DMS53 (cell line): ENCODE measurements around the gene WSCD2.
"Not testable (repeated sequence)": the region's sequence is repeated elsewhere in the genome, so short reads cannot be mapped to it uniquely, and the experiment has no call there.

Experiments used
- DNase-seq: peaks from one replicate; lab custom pipeline; 2025; lab: John Stamatoyannopoulos, UW

WSCD2 gene

GRCh38 chr12:108196319-108196718 lies 67.2 kb downstream of the WSCD2 start:
- no peak for DNase-seq

GRCh38 chr12:108196921-108197320 lies 67.8 kb downstream of the WSCD2 start:
- DNase-seq: no peak

- no peak for DNase-seq
Measured at GRCh38 chr12:108198043-108198442, 69.0 kb downstream of the WSCD2 start.

GRCh38 chr12:108199106-108199505 lies 70.0 kb downstream of the WSCD2 start:
- DNase-seq: no peak

GRCh38 chr12:108201808-108202207 lies 72.7 kb downstream of the WSCD2 start:
- no peak for DNase-seq

- DNase-seq: no peak
Measured at GRCh38 chr12:108204117-108204987, 75.3 kb downstream of the WSCD2 start.

GRCh38 chr12:108205864-108206263 lies 76.8 kb downstream of the WSCD2 start:
- no peak for DNase-seq

- DNase-seq: no peak
Measured at GRCh38 chr12:108207791-108208730, 79.0 kb downstream of the WSCD2 start.

GRCh38 chr12:108210001-108210400 lies 80.9 kb downstream of the WSCD2 start:
- DNase-seq: no peak

GRCh38 chr12:108211157-108211556 lies 82.1 kb downstream of the WSCD2 start:
- DNase-seq: no peak

GRCh38 chr12:108213871-108214445 lies 84.9 kb downstream of the WSCD2 start:
- DNase-seq: no peak

- DNase-seq: no peak
Measured at GRCh38 chr12:108214486-108214885, 85.4 kb downstream of the WSCD2 start.

GRCh38 chr12:108215458-108215857 lies 86.4 kb downstream of the WSCD2 start:
- no peak for DNase-seq

- no peak for DNase-seq
Measured at GRCh38 chr12:108218921-108219320, 89.8 kb downstream of the WSCD2 start.

- not testable (repeated sequence) for DNase-seq
Measured at GRCh38 chr12:108225101-108225500, 96.0 kb downstream of the WSCD2 start.

- DNase-seq: no peak
Measured at GRCh38 chr12:108226866-108227265, 97.8 kb downstream of the WSCD2 start.

- no peak for DNase-seq
Measured at GRCh38 chr12:108228746-108229145, 99.7 kb downstream of the WSCD2 start.

GRCh38 chr12:108231109-108231905 lies 102.2 kb downstream of the WSCD2 start:
- DNase-seq: no peak

GRCh38 chr12:108231909-108232434 lies 102.9 kb downstream of the WSCD2 start:
- DNase-seq: no peak

GRCh38 chr12:108232565-108232964 lies 103.5 kb downstream of the WSCD2 start:
- no peak for DNase-seq

GRCh38 chr12:108234158-108234557 lies 105.1 kb downstream of the WSCD2 start:
- DNase-seq: no peak
